ENCODE results near the gene GAS6.

The GAS6 gene

DNA sequence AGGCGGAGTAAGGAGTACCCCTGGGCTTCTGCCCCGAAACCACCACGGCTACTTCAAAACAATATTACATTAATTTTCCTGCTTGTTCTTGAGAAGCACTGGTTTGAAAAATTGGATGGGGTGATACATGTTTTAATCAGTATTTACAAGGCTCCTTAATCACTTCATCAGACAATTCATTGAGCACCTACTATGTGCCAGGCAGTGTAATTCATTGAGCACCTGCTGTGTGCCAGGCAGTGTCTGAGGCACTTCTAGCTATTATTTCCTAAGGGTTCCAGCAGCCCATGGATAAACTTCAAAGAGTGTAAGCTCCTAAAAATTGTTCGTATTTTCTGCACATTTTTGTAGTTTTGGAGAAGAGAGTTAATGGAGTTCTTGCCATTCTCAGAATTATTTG is 1.6 kb upstream of the GAS6 start:
- TF ChIP-seq, protein P1, sequence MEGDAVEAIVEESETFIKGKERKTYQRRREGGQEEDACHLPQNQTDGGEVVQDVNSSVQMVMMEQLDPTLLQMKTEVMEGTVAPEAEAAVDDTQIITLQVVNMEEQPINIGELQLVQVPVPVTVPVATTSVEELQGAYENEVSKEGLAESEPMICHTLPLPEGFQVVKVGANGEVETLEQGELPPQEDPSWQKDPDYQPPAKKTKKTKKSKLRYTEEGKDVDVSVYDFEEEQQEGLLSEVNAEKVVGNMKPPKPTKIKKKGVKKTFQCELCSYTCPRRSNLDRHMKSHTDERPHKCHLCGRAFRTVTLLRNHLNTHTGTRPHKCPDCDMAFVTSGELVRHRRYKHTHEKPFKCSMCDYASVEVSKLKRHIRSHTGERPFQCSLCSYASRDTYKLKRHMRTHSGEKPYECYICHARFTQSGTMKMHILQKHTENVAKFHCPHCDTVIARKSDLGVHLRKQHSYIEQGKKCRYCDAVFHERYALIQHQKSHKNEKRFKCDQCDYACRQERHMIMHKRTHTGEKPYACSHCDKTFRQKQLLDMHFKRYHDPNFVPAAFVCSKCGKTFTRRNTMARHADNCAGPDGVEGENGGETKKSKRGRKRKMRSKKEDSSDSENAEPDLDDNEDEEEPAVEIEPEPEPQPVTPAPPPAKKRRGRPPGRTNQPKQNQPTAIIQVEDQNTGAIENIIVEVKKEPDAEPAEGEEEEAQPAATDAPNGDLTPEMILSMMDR (IDR thresholded peaks at IDR 0.05; ENCODE audit: insufficient read depth, low read depth, low read length, missing control alignments): no peak
- DNase-seq (ENCODE audit: low read depth): no peak
- no peak overlapping the region for H3K4me3 ChIP-seq (ENCODE audit: low read length)

DNA sequence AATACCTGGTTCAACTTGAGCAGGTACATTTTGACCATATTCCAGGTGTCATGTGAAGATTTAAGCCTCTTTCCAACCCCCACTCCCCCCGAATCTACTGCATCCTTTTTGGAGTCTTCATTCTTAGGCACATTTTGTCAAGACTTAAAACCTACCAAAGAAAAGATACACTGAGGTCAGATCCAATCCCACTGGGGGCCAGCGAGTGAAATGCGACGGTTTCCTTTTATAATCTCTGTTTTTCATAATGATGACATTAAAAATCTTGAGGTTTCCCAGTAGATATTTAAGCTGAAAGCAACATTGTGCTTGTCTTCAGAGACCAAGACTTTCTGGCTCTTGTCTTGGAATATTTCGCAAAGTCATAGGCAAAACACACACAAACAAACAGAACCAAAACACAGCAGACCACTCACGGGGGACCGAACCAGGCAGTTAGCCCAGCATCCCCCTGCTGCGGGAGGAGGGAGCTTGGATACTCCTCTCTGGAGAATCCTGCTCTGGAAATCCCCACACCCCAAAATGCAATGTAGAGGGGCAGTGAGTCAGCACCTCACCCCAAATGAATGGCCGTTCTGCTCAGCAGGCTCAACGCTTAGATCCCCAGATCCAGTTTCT is 506 bp upstream of the GAS6 start:
- TF ChIP-seq, protein P1 (IDR thresholded peaks at IDR 0.05; ENCODE audit: insufficient read depth, low read depth, low read length, missing control alignments): no peak
- peak overlapping the region; percentile 63 for H3K4me3 ChIP-seq (ENCODE audit: low read length)

DNA sequence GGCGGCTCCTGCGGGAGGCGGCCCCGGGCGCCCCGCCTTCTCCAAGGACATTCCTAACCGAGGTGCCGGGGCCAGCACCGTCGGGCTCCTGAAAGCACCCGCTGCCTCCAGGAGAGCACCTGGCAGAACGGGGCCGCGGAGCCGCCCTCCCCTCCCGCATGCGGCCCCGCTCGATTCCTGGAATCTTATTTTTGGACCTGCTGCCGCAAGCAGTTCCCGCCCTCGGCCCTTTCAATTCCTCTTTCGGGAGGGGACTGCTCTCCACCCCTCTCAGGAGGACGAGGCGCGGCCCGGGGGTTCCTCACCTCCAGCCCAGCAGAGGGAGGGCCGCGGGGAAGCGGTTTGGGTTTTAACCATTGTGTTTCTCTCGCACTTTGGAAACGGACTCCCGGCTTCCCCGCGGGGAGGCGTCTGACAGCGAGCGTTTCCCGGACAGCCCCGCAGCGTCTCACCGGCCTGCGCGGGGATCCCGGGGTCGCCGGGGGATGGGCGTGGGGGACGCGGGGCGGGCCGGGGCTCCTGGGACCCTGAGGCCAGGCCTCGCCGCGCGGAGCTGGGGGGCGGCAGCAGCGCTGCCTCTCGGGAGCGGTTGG is 849 bp downstream of the GAS6 start:
- peak; percentile 48 for DNase-seq (ENCODE audit: low read depth)
- peak overlapping the region; percentile 60 for H3K4me3 ChIP-seq (ENCODE audit: low read length)
- TF ChIP-seq, protein P1 (IDR thresholded peaks at IDR 0.05; ENCODE audit: insufficient read depth, low read depth, low read length, missing control alignments): peak; percentile 3

More for the DNA sequence above, 506 bp upstream of the GAS6 start:
- DNase-seq (ENCODE audit: low read depth): peak; percentile 32

DNA sequence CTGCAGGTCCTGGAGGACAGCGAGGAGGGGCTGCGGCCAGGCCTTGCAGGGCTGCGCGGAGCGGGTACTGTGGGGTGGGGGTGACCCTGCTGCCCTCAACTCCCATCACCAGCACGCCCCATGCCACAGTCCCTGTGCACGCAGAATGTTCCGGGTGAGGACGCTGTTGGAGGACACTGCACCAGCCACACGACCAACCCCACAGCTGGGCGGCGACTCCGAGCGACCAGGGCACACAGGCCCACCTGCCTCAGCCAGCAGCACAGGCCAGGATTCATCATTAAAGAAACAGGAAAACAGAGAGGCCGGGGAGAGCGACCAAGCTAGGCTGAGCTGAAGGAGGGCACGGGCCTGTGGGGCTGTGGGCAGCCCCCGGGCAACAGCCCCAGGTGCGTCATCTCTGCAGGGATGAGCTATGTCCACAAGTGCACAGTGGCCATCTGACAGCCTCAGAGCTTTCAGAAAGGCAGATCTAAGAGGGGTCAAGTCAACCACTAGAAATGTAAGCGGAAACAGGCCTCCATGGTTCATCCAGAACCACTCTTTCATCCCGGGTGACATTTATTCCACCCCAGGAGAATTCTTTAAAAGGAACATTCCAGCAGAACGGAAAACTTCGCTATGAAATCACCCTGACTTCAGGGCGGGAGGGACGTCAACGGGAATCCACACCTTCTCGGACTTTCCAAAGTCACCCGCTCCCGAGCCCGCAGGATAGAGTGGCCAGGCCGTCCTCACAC is 1.5 kb downstream of the GAS6 start:
- DNase-seq (ENCODE audit: low read depth): peak; percentile 48
- peak overlapping the region; percentile 60 for H3K4me3 ChIP-seq (ENCODE audit: low read length)
- TF ChIP-seq, protein P1 (IDR thresholded peaks at IDR 0.05; ENCODE audit: insufficient read depth, low read depth, low read length, missing control alignments): no peak

DNA sequence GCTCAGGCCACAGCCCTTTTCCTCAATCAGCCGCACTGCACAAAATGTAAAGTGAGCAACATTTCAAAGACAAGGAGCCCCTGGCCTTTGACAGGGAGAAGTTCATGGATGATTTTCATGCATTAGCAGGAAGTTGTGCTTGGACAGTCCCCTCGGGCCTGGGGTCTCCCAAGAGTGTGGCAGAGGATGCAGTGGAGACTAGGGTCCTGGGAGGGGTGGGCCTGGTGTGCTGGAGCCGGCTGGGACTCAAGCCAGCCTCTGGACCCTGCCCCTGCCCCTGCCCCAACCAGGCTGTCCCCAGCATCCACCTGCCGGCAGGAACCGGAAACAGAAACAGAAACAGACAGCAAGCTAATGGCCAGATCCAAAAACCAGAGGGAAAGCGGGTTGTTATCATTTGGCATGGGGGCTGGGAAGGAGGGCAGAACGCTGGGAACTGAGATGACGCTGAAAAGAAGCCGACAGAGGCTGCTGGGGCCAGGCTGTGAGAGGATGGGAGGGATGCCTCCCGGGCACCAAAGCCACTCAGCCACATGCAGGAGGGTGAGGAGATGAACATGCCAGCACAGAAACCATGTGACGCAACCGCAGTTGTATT is 2.3 kb downstream of the GAS6 start:
- peak; percentile 95 for DNase-seq (ENCODE audit: low read depth)
- H3K4me3 ChIP-seq (ENCODE audit: low read length): peak overlapping the region; percentile 60
- TF ChIP-seq, protein P1 (IDR thresholded peaks at IDR 0.05; ENCODE audit: insufficient read depth, low read depth, low read length, missing control alignments): peak; percentile 5

DNA sequence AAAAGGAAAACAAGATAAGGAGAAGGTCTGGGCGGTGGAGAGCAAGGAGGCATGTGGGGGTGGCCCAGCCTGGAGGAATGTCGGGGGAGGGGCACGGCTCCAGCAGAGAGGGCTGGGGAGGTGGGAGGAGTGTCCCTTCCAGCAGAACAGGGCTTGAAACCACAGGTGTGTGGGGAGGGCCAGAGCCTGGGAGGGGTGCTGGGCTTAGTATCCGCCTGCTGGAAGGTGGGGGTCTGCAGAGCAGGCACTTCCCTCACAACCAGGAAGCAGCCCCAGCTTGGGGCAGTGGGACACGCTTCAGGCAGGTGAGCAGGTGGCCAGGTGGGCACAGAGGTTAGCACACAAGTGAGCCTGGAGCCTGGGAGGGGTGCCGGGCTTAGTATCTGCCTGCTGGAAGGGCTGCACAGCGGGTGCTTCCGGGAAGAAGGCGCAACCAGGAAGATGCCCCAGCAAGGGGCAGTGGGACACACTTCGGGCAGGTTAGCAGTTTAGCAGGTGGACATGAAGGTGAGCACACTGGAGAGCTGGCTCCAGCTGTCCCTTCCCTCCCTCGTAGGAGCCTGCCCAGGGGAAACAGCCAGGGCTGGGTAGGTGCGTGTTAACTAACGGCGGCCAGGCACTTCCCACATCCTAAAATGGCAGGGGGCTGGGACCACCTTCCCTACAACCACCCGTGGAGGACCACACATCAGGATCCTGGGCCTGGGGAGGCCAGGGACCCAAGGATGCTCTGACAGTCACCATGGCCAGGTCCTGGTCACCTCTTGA is 3.0 kb downstream of the GAS6 start:
- no peak overlapping the region for H3K4me3 ChIP-seq (ENCODE audit: low read length)
- TF ChIP-seq, protein P1 (IDR thresholded peaks at IDR 0.05; ENCODE audit: insufficient read depth, low read depth, low read length, missing control alignments): no peak
- DNase-seq (ENCODE audit: low read depth): no peak
